GM18520 (cell line): ENCODE results near the gene CLEC1A.
"Not testable (repeated sequence)": the region's sequence is repeated elsewhere in the genome, so short reads cannot be mapped to it uniquely, and the experiment has no call there.

Experiments used
- ATAC-seq: cut with Tn5 transposase; IDR thresholded peaks from one replicate; pipeline ENCODE4 v1.9.1; 2021; ENCODE audit not compliant: unreplicated experiment

Gene CLEC1A

GRCh38 chr12:10052193-10052913 is 46.4 kb downstream of the CLEC1A start:
- ATAC-seq = no peak

- ATAC-seq = no peak
Observed at GRCh38 chr12:10048526-10048925, 50.3 kb downstream of the CLEC1A start.

- no peak for ATAC-seq
Observed at GRCh38 chr12:10042167-10042566, 56.6 kb downstream of the CLEC1A start.

- no peak for ATAC-seq
Observed at GRCh38 chr12:10033783-10034545, 64.8 kb downstream of the CLEC1A start.

- no peak for ATAC-seq
Observed at GRCh38 chr12:10031771-10032175, 67.0 kb downstream of the CLEC1A start.

GRCh38 chr12:10031321-10031720 is 67.5 kb downstream of the CLEC1A start:
- no peak for ATAC-seq

- no peak for ATAC-seq
Observed at GRCh38 chr12:10030446-10030845, 68.3 kb downstream of the CLEC1A start, which contains the start of gene CLEC9A. CLEC9A (plus strand) TSS chr12:10030682; CDS start chr12:10052688, 22,006 bp downstream.

GRCh38 chr12:10027721-10028120 is 71.1 kb downstream of the CLEC1A start:
- no peak for ATAC-seq

GRCh38 chr12:10027311-10027710 is 71.5 kb downstream of the CLEC1A start:
- no peak for ATAC-seq

- ATAC-seq = not testable (repeated sequence)
Observed at GRCh38 chr12:10026666-10027065, 72.1 kb downstream of the CLEC1A start.

GRCh38 chr12:10025236-10025635 is 73.5 kb downstream of the CLEC1A start:
- no peak for ATAC-seq

- ATAC-seq = no peak
Observed at GRCh38 chr12:10021342-10021741, 77.4 kb downstream of the CLEC1A start.
